Heart right ventricle (tissue), 16 donors: ENCODE results near the gene IFNL3. TPM values are rescaled to one million over a fixed set of nuclear protein-coding genes. Genes with fewer than 3 reads are reported as not detected.
"Not testable (repeated sequence)": the region's sequence is repeated elsewhere in the genome, so short reads cannot be mapped to it uniquely, and the experiment has no call there.

Source experiments
- ATAC-seq, 8 donors: fragments of 200-7000 bp; cut with Tn5 transposase; one replicate each; pipeline ENCODE4 v1.9.1; 2020; ENCODE audit warnings: mild to moderate bottlenecking in 8 of 8, moderate library complexity in 8 of 8, moderate number of reproducible peaks in 1 of 8
- DNase-seq, 2 donors: peaks; one replicate each; pipeline ENCODE4 v3.0.0-alpha.2; 2020
- H3K27ac ChIP-seq, 10 donors: fragments of 200-600 bp; sonication (generic) in 2 of 10; one replicate each; pipeline versions ENCODE4 v1.5.0 to v1.8.0; 2020 to 2022; ENCODE audit warnings: mild to moderate bottlenecking in 3 of 10
- H3K27me3 ChIP-seq, 7 donors: fragments of 200-600 bp; one replicate each; pipeline ENCODE4 v1.8.0; 2021 to 2022; ENCODE audit warnings: mild to moderate bottlenecking in 2 of 7
- H3K36me3 ChIP-seq, 9 donors: fragments of 200-600 bp; sonication (generic) in 1 of 9; one replicate each; pipeline versions ENCODE4 v1.5.0 to v1.8.0; 2020 to 2022; ENCODE audit warnings: mild to moderate bottlenecking in 2 of 9
- H3K4me1 ChIP-seq, 9 donors: fragments of 200-600 bp; sonication (generic) in 1 of 9; one replicate each; pipeline versions ENCODE4 v1.5.0 to v1.8.0; 2020 to 2022; ENCODE audit warnings: mild to moderate bottlenecking in 4 of 9
- H3K4me3 ChIP-seq, 10 donors: fragments of 200-600 bp; sonication (generic) in 2 of 10; one replicate each; pipeline versions ENCODE4 v1.5.0 to v1.8.0; 2020 to 2022; ENCODE audit warnings: mild to moderate bottlenecking in 7 of 10, moderate library complexity in 2 of 10
- H3K9me3 ChIP-seq, 11 donors: fragments of 200-600 bp in 10 of 11; sonication (generic) in 2 of 11; one replicate each; pipeline versions ENCODE4 v1.5.0 to v1.8.0; 2013 to 2022; ENCODE audit warnings: mild to moderate bottlenecking in 2 of 11, control low read depth in 1 of 11, moderate library complexity in 1 of 11
- WGBS, 2 donors: extraction: QIAGEN DNeasy Blood & Tissue Kit; methylation state at CpG; one replicate each; pipeline ENCODE4 v1.1.7; 2013; ENCODE audit warnings: inconsistent platforms in 1 of 2; 5-methylcytosine and 5-hydroxymethylcytosine counted together
- intact Hi-C, 10 donors: fragments of 100-400 bp; cut with DNase I; formaldehyde crosslinking; loops; one replicate each; pipeline versions ENCODE4 v1.11.1 to v1.14.2; 2022
- polyA plus RNA-seq, 2 donors: library from polyadenylated mRNA; stranded (reverse); fragments of 200-250 nt; gene quantifications; one replicate each; pipeline ENCODE4 v1.2.3, GENCODE V29; 2013
- total RNA-seq, 10 donors: library from RNA; stranded (reverse); fragmentation: NEBNext Ultra II Directional in 3 of 10; extraction: Animal tissue kit (Norgen Biotek cat#: 25700) in 3 of 10; gene quantifications; one replicate each; pipeline versions ENCODE4 v1.2.1 to v1.2.4, GENCODE V29; 2021 to 2023
- TF ChIP-seq, protein P1 (sequence below), 9 donors: fragments of 200-600 bp; sonication (generic) in 2 of 9; IDR thresholded peaks; one replicate each; pipeline versions ENCODE4 v1.5.0 to v1.8.0; 2021 to 2022; ENCODE audit warnings: antibody characterized with exemption in 9 of 9, mild to moderate bottlenecking in 5 of 9, moderate library complexity in 1 of 9
- donor health status: Arrhythmogenic right ventricular cardiomyopathy.
- donor health status: ischemic (EF 13 %, LVEDD 7.1; RV severe dilation, severe dysfunction).
- donor health status: healthy with polysubstance abuse.
- donor health status: DM: no; HTN: yes; CAD: no.
- donor health status: DM: no; HTN: no; CAD: no.
- donor health status: ischemic (EF 25% LVEDD 6.9; RV normal size, moderate dysfunction).
- donor health status: ischemic (EF 25% LVEDD 5.7; RV mildly dilated, moderate dysfunction).
- donor health status: healthy.
- donor health status: DM: yes; HTN: yes; CAD: no.
- donor health status: Ischemic cardiomyopathy.
- donor health status: ischemic (EF 35%, LVEDD 5.7; RV mildly dilated, moderate dysfunction).
- donor health status: nonischemic (EF 11% LVEDD 7.7; RV severe dilation, severe dysfunction).
- donor health status: DM: yes; HTN: yes; CAD: no.
- donor health status: PGD.
- donor health status: ischemic (EF 29% LVEDD 5.4; RV normal size, mild dysfunction).
- donor health status: nonischemic (EF 23%, LVEDD 6.1; RV moderate dilation, normal function).

Gene IFNL3
- total and polyA plus RNA-seq, 12 donors, result not detected

DNA sequence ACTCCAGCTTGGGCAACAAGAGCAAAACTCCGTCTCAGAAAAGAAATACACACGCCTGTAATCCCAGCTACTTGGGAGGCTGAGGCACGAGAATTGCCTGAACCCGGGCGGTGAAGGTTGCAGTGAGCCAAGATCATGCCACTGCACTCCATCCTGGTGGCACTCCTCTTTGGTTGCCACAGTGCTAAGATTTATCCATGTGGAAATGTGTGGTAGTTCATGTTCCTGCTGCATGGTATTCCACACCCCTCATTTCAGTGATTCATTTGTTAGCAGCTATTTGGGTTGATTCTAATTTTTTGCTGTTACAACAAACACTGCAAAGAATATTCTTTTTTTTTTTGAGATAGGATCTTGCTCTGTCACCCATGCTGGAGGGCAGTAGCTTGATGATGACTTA, 12.1 kb downstream of the IFNL3 start:
- DNase-seq, result no peak
- H3K9me3 ChIP-seq, result no peaks in the 10 kb centered on the region
- 85 to 87% methylated on average over 5 of the region's 5 CpGs for WGBS, 2 donors
- H3K27ac ChIP-seq, result no peak overlapping the region
- no peaks in the 10 kb centered on the region for H3K36me3 ChIP-seq
- no peak overlapping the region for H3K4me3 ChIP-seq
- H3K27me3 ChIP-seq, result peaks cover 0 to 46% (median 25%) of the 10 kb centered on the region in 7 donors
- H3K4me1 ChIP-seq, result no peaks in the 10 kb centered on the region
- intact Hi-C loops, result no loop called here
- TF ChIP-seq, protein P1, sequence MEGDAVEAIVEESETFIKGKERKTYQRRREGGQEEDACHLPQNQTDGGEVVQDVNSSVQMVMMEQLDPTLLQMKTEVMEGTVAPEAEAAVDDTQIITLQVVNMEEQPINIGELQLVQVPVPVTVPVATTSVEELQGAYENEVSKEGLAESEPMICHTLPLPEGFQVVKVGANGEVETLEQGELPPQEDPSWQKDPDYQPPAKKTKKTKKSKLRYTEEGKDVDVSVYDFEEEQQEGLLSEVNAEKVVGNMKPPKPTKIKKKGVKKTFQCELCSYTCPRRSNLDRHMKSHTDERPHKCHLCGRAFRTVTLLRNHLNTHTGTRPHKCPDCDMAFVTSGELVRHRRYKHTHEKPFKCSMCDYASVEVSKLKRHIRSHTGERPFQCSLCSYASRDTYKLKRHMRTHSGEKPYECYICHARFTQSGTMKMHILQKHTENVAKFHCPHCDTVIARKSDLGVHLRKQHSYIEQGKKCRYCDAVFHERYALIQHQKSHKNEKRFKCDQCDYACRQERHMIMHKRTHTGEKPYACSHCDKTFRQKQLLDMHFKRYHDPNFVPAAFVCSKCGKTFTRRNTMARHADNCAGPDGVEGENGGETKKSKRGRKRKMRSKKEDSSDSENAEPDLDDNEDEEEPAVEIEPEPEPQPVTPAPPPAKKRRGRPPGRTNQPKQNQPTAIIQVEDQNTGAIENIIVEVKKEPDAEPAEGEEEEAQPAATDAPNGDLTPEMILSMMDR (IDR thresholded peaks at IDR 0.05), result no peak
- no peak for ATAC-seq

DNA sequence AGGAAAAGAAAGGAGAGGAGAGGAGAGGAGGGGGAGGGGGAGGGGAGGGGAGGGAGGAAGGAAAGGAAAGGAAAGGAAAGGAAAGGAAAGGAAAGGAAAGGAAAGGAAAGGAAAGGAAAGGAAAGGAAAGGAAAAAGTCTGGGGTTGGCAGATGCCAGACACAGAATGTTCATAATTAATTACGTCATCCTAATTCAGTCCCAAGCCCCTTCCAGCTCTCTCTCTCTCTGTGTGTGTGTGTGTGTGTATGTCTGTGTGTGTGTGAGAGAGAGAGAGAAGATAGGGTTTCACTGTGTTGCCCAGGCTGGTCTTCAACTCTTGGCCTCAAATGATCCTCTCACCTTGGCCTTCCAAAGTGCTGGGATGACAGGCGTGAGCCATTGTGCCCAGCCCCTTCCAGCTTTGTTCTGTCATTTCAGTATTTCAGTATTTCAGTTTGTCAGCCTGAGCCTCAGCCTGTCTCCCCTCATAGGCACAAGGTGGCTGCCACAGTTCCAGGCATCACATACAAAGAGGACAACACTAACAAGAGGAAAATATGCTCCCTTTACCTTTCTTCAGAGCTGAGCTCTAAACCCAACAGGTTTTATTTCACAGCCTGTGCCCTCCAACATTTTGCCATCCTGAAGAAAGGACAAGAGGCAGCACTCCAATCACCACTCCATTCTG, 14.6 kb downstream of the IFNL3 start:
- H3K36me3 ChIP-seq, result no peaks in the 10 kb centered on the region
- H3K27ac ChIP-seq, result no peak overlapping the region
- no peak for DNase-seq
- H3K27me3 ChIP-seq, result peaks cover 0 to 40% (median 8%) of the 10 kb centered on the region in 7 donors
- TF ChIP-seq, protein P1 (IDR thresholded peaks at IDR 0.05), result no peak
- no peaks in the 10 kb centered on the region for H3K4me1 ChIP-seq
- ATAC-seq, result no peak
- no peak overlapping the region for H3K4me3 ChIP-seq
- intact Hi-C loops, result no loop called here
- 79 to 84% methylated on average over 2 of the region's 2 CpGs for WGBS, 2 donors
- no peaks in the 10 kb centered on the region for H3K9me3 ChIP-seq

DNA sequence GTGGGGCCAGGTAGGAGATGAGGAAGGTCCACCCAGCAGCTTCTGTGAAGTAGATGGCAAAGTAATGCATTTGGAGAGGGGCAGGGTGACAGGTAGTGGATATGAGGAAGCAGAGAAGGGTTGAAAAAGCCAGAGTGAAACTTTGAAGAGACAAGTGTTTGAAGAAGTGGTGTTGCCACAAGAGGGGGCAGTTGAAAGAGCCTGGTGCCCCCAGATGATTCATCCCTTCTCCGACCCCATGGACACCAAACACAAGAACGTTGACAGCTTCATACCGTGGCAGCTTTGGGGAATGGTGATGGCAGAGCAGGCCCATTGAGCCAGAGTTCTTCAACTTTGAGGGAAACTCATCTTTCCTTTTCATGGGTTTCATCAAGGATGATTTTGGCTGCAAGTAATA, 19.9 kb downstream of the IFNL3 start:
- ATAC-seq (no peak), DNase-seq (no peak)
- Histone ChIP-seq H3K4me1 (no peaks in the 10 kb centered on the region), H3K27me3 (peaks cover 0 to 75% (median 47%) of the 10 kb centered on the region in 7 donors), H3K4me3 (no peak overlapping the region), H3K36me3 (no peaks in the 10 kb centered on the region), H3K9me3 (no peaks in the 10 kb centered on the region), H3K27ac (no peak overlapping the region)
- WGBS, 2 donors, result 25 to 26% methylated on average over 3 of the region's 3 CpGs
- TF ChIP-seq, protein P1 (IDR thresholded peaks at IDR 0.05), result no peak
- intact Hi-C loops, result no loop called here

DNA sequence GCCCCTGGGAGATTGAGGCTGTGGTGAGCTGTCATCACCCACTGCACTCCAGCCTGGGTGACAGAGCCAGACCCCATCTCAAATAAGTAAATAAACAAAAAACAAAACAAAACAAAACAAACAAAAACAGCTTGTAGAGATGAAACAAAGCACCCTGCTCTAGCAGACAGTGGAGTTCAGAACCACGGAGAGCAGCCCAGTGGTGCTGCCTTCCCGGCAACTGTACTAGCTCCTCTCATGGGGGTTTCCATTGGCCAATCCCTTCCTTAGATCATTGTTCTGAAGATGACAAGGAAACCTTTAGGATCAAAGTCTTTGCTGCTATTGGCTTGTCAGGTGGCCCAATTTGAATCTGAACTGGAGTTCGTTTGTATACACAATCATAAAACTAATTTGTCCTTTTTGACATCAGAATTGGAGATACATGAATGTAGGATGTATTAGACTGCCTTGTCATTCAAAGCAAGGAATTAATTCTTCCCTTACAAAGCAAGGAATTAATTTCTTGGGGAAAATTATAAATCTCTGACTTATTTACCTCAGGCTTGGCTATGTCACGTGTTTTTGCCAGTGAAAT, 21.0 kb downstream of the IFNL3 start:
- Histone ChIP-seq H3K36me3 (no peaks in the 10 kb centered on the region), H3K27ac (no peak overlapping the region), H3K27me3 (peaks cover 0 to 75% (median 52%) of the 10 kb centered on the region in 7 donors), H3K4me1 (no peaks in the 10 kb centered on the region), H3K4me3 (no peak overlapping the region), H3K9me3 (no peaks in the 10 kb centered on the region)
- no peak for DNase-seq
- 16 to 25% methylated on average over 4 of the region's 4 CpGs for WGBS, 2 donors
- ATAC-seq, result no peak
- TF ChIP-seq, protein P1 (IDR thresholded peaks at IDR 0.05), result no peak
- intact Hi-C loops, result no loop called here

DNA sequence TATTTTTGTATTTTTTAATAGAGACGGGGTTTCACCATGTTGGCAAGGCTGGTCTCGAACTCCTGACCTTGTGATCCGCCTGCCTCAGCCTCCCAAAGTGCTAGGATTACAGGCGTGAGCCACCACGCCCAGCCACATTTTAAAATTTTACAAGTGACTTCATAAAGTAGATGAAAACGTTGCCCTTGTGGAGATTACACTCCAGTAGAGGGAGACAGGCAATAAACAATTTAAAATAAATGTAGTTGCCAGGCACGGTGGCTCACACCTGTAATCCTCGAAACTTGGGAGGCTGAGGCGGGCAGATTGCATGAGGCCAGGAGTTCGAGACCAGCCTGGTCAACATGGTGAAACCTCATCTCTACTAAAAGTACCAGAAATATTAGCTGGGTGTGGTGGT, 25.7 kb downstream of the IFNL3 start:
- intact Hi-C loops, result loop anchor here in 1 of 10 donors (10.0 kb wide), 1 partner anchor 106 kb away; the partner anchor contains the start of gene LRFN1
- peaks cover 0 to 79% (median 67%) of the 10 kb centered on the region in 7 donors for H3K27me3 ChIP-seq
- H3K4me3 ChIP-seq, H3K4me1 ChIP-seq, H3K27ac ChIP-seq, ATAC-seq, DNase-seq, H3K36me3 ChIP-seq: not testable (repeated sequence)
- 69 to 72% methylated on average over 10 of the region's 10 CpGs for WGBS, 2 donors
- H3K9me3 ChIP-seq, result peaks cover 0 to 27% (median 4%) of the 10 kb centered on the region in 11 donors
